K562 (cell line): ENCODE results near the gene FUT6.

Experiments used
- ARNT ChIP-seq, 2 experiments: fragments of 450-650 bp; IDR thresholded peaks; 2 replicates each; pipeline ENCODE4 v1.6.1; 2016; ENCODE audit warnings: mild to moderate bottlenecking in 1 of 2
- EZH2 ChIP-seq: IDR thresholded peaks from 2 replicates; pipeline ENCODE4 v1.6.1; 2012; ENCODE audit warnings: low read depth, mild to moderate bottlenecking, inconsistent platforms, low read length, borderline replicate concordance
- KAT7 ChIP-seq: sonication (generic); formaldehyde crosslinking; IDR thresholded peaks from 2 replicates; pipeline ENCODE4 v1.8.0; 2022; ENCODE audit warnings: missing genetic modification reagents, mild to moderate bottlenecking, borderline replicate concordance
- PML ChIP-seq: IDR thresholded peaks from 2 replicates; pipeline ENCODE4 v1.6.1; 2012; ENCODE audit warnings: low read length, inconsistent platforms
- POLR2A ChIP-seq: fragments of 450-650 bp; conservative IDR thresholded peaks from 2 replicates; pipeline ENCODE4 v1.6.1; 2016
- RCOR1 ChIP-seq, 2 experiments: IDR thresholded peaks; 2 replicates each; pipeline ENCODE4 v1.6.1; 2012; ENCODE audit warnings: low read depth in 2 of 2, low read length in 2 of 2, borderline replicate concordance in 1 of 2, improper control_type of control experiment in 1 of 2
- TAF1 ChIP-seq: IDR thresholded peaks from 2 replicates; pipeline ENCODE4 v1.6.1; 2011; ENCODE audit warnings: mild to moderate bottlenecking, low read length, moderate library complexity; ENCODE audit not compliant: insufficient read depth, control insufficient read depth, severe bottlenecking; ENCODE audit errors: extremely low read depth
- TF ChIP-seq, protein P1 (sequence below): fragments of 200-800 bp; sonication (Bioruptor generic); IDR thresholded peaks from 2 replicates; pipeline ENCODE4 v1.6.1; 2017; ENCODE audit warnings: missing genetic modification characterization, missing compliant biosample characterization
- TF ChIP-seq, protein P2 (sequence below): sonication (generic); formaldehyde crosslinking; IDR thresholded peaks from 2 replicates; pipeline ENCODE4 v1.8.1; 2022; ENCODE audit warnings: missing genetic modification reagents

DNA sequence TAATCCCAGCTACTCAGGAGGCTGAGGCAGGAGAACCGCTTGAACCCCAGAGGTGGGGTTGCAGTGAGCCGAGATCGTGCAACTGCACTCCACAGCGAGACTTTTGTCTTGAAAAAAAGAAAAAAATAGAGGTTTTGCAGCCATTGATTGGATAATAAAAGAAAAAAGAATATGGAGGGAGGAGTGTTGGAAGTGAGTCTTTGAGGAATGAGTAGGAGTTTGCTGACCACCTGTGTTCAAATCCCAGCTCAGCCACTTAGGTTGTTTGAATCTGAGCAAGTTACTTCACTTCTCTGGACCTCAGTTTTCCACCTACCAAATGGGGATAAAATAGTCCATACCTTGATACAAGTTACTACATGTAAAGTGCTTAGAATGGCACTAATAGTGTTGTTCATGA is 28.4 kb downstream of the FUT6 start:
- TF ChIP-seq EZH2 (no peak), POLR2A (no peak), TAF1 (no peak), KAT7 (CRISPR knock-in tag) (no peak), RCOR1 (IDR thresholded peaks at IDR 0.05; ENCODE audit: borderline replicate concordance in 1 of 2, low read depth in 2 of 2, low read length in 2 of 2) (no peak), ARNT (IDR thresholded peaks at IDR 0.05) (no peak), PML (no peak)
- TF ChIP-seq, protein P1, sequence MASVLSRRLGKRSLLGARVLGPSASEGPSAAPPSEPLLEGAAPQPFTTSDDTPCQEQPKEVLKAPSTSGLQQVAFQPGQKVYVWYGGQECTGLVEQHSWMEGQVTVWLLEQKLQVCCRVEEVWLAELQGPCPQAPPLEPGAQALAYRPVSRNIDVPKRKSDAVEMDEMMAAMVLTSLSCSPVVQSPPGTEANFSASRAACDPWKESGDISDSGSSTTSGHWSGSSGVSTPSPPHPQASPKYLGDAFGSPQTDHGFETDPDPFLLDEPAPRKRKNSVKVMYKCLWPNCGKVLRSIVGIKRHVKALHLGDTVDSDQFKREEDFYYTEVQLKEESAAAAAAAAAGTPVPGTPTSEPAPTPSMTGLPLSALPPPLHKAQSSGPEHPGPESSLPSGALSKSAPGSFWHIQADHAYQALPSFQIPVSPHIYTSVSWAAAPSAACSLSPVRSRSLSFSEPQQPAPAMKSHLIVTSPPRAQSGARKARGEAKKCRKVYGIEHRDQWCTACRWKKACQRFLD (CRISPR knock-in tag) = no peak
- TF ChIP-seq, protein P2, sequence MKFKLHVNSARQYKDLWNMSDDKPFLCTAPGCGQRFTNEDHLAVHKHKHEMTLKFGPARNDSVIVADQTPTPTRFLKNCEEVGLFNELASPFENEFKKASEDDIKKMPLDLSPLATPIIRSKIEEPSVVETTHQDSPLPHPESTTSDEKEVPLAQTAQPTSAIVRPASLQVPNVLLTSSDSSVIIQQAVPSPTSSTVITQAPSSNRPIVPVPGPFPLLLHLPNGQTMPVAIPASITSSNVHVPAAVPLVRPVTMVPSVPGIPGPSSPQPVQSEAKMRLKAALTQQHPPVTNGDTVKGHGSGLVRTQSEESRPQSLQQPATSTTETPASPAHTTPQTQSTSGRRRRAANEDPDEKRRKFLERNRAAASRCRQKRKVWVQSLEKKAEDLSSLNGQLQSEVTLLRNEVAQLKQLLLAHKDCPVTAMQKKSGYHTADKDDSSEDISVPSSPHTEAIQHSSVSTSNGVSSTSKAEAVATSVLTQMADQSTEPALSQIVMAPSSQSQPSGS (CRISPR knock-in tag) = no peak
